Stromal cell of bone marrow (primary cell): ENCODE data around the gene CDC25B.

ENCODE experiments used
- DNase-seq: peaks from one replicate; pipeline ENCODE4 v3.0.0-alpha.2; 2012; ENCODE audit warnings: low read depth

CDC25B gene

GRCh38 chr20:3804254-3804751 is 8.2 kb downstream of the CDC25B start:
- no peak for DNase-seq

- DNase-seq, result no peak
Measured at GRCh38 chr20:3804781-3805180, 8.7 kb downstream of the CDC25B start.

GRCh38 chr20:3808544-3808943 is 12.4 kb downstream of the CDC25B start:
- no peak for DNase-seq

GRCh38 chr20:3811467-3812258 is 15.6 kb downstream of the CDC25B start:
- peak; percentile 96 for DNase-seq

GRCh38 chr20:3812259-3812681 is 16.2 kb downstream of the CDC25B start:
- DNase-seq, result no peak

GRCh38 chr20:3812975-3813847 is 17.1 kb downstream of the CDC25B start:
- no peak for DNase-seq

GRCh38 chr20:3813848-3814581 is 17.9 kb downstream of the CDC25B start:
- DNase-seq, result no peak

GRCh38 chr20:3814928-3815495 is 18.9 kb downstream of the CDC25B start:
- no peak for DNase-seq

GRCh38 chr20:3815703-3816315 is 19.7 kb downstream of the CDC25B start:
- DNase-seq, result no peak

GRCh38 chr20:3818155-3819151 is 22.3 kb downstream of the CDC25B start:
- DNase-seq, result peak; percentile 57

- DNase-seq, result no peak
Measured at GRCh38 chr20:3819411-3820047, 23.4 kb downstream of the CDC25B start.

- peak; percentile 90 for DNase-seq
Measured at GRCh38 chr20:3820048-3820900, 24.2 kb downstream of the CDC25B start, which contains the start of gene AP5S1. Gene AP5S1, plus strand, starts transcription at chr20:3820547. Its CDS starts 1,571 bp downstream, at chr20:3822118.

- no peak for DNase-seq
Measured at GRCh38 chr20:3820901-3821727, 25.0 kb downstream of the CDC25B start.

GRCh38 chr20:3821996-3822395 is 25.9 kb downstream of the CDC25B start:
- DNase-seq, result no peak

- no peak for DNase-seq
Measured at GRCh38 chr20:3823881-3824280, 27.8 kb downstream of the CDC25B start.

- no peak for DNase-seq
Measured at GRCh38 chr20:3825526-3825925, 29.4 kb downstream of the CDC25B start.

- no peak for DNase-seq
Measured at GRCh38 chr20:3826420-3826819, 30.3 kb downstream of the CDC25B start.

GRCh38 chr20:3828798-3829197 is 32.7 kb downstream of the CDC25B start:
- peak; percentile 24 for DNase-seq
